Measurements from ENCODE around the gene PPP1CA.

PPP1CA gene

GRCh38 chr11:67400942-67401494 lies 640 bp downstream of the PPP1CA start:
- no peak for DNase-seq

DNA sequence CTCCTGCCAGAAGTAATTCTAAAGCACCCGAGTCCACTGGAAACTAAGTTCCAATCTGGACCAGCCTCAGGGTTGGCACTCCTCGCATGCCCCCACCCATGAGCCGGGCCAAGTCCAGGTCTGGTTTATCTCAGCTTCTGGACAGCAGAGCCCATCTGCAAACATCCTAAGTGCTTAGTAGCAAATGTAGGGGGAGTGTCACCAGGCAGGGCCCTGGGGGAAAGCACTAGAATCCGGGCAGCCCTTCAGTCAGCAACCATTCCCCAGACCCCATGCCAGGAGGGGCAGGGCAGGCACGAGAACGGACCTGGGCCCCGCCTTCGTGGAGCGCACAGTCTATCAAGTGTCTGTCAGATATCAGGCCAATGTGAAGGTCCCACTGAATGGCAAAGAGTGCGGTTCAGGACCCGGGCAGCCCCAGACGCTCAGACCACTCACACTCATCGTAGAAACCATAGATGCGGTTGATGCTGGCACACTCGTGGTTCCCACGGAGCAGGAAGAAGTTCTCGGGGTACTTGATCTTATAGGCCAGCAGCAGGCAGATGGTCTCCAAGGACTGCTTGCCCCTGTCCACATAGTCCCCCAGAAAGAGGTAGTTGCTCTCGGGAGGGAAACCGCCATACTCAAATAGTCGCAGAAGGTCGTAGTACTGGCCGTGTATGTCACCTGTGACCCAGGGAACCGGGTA lies 1.3 kb downstream of the PPP1CA start:
- no peak for DNase-seq

DNA sequence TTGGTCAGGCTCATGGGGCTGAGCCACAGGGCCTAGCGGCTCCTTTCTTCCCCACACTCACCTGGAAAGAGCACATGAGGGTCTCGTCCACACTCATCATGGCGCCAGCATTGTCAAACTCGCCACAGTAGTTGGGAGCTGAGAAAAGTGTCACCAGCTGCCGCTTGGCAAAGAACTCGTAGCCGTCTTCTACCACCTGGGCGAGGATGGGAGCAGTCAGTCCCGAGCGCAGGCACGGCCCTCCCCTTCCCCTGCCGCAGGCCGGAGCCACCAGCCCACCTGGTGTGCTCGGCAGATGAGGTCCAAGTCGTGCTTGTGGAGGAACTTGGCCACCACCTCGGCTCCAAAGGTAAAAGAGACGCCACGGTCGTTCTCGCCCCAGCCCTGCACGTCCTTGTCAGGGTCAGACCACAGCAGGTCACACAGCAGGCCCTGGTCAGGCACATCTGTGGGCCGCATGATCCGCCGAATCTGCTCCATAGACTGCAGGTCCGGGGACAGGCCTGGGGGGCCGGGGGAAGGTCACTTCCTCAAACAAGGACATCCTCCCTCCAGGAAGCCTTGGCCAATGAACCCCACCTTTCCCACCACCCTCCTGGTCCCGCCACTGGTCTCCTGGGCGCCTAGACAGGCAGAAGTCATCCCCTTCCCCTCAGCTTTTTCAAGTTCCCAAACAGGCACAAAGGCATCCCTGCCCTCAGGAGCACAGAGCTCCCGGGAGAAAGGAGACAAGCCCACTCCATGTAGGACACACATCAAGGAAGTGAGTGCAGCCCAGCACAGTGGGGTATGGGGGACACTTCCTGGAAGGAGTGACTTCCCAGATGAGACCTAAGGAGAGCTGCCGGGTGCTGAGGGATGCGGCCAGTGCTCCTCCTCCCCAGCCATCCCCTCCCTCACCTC lies 2.7 kb downstream of the PPP1CA start:
- no peak for DNase-seq

GRCh38 chr11:67397986-67398660 lies 3.5 kb downstream of the PPP1CA start:
- DNase-seq: no peak

- no peak for DNase-seq
These were observed 4.1 kb downstream of the PPP1CA start for GRCh38 chr11:67397536-67397935.

- no peak for DNase-seq
These were observed 4.9 kb downstream of the PPP1CA start for GRCh38 chr11:67396587-67397389.

DNA sequence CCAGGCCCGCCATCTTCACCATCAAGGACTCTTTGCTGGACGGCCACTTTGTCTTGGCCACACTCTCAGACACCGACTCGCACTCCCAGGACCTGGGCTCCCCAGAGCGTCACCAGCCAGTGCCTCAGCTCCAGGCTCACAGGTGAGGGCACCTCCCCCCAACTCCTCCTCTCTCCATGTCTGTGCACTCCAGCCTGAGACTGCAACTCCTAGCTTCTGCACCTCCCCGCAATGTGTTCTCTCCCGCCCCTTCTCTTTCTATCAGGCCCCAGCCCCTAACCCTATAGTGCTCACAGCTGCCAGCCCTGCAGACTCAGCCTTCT lies 5.4 kb downstream of the PPP1CA start:
- DNase-seq: no peak

GRCh38 chr11:67395555-67396258 lies 6.0 kb downstream of the PPP1CA start:
- no peak for DNase-seq

GRCh38 chr11:67393990-67394389 lies 7.7 kb downstream of the PPP1CA start:
- no peak for DNase-seq

DNA sequence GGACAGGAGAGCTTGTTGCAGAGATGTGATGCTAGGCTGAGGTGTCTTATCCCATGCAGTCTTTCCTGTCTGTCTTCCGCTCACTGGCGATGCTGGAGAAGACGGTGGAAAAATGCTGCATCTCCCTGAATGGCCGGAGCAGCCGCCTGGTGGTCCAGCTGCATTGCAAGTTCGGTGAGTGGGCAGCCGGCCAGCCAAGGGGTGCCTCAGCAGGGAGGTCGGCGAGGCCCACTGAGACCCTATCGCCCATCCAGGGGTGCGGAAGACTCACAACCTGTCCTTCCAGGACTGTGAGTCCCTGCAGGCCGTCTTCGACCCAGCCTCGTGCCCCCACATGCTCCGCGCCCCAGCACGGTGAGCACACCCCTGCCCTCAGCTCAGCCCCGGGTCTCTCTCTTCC lies 8.2 kb downstream of the PPP1CA start:
- no peak for DNase-seq

GRCh38 chr11:67392183-67392715 lies 9.4 kb downstream of the PPP1CA start:
- DNase-seq: no peak

- peak; percentile 82 to 91 (median 86) for DNase-seq
These were observed 10.1 kb downstream of the PPP1CA start, which contains the start of gene RAD9A for GRCh38 chr11:67391304-67392182. Gene RAD9A, plus strand, starts transcription at chr11:67391986. Its CDS starts 59 bp downstream, at chr11:67392045.

GRCh38 chr11:67390947-67391303 lies 10.7 kb downstream of the PPP1CA start:
- DNase-seq: no peak

DNA sequence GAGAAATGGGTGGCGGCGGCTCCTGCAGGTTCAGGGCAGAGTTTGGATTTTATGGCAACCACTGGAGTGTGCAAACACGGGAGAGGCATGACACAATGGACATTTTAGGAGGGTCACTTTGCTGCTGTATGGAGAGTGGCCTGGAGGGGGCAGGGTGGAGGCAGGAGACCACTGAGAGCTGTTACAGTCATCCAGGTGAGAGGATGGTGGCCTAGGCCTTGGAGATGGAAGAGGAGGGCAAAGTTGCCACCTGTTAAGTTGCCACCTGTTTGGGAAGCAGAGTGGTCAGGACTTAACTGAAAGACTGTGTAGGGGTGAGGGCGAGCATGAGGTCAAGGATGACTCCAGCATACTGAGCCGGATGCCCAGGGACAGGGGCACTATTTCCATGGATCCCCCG lies 12.2 kb downstream of the PPP1CA start:
- peak; percentile 18 to 46 (median 35) for DNase-seq

DNA sequence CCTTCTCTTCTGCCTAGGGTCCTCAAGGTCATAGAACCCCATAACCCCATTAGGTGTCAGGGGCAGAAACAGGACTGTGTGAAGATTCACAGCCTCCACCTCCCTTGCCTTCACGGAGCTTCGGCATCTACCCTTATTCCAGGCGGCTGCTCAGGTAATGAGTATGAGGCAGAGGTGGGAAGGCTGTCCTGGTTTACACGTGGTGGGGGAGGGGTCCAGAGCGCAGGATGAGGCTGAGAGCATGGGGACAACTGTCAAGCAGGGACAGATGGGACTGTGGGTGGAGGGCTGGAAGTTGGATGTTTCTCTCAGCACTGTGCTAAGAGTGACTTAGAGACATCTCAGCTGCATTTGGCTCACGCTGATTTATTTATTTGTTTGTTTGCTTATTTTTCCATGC lies 14.1 kb downstream of the PPP1CA start:
- DNase-seq: no peak

- DNase-seq: no peak
These were observed 14.6 kb downstream of the PPP1CA start for GRCh38 chr11:67387069-67387468.

DNA sequence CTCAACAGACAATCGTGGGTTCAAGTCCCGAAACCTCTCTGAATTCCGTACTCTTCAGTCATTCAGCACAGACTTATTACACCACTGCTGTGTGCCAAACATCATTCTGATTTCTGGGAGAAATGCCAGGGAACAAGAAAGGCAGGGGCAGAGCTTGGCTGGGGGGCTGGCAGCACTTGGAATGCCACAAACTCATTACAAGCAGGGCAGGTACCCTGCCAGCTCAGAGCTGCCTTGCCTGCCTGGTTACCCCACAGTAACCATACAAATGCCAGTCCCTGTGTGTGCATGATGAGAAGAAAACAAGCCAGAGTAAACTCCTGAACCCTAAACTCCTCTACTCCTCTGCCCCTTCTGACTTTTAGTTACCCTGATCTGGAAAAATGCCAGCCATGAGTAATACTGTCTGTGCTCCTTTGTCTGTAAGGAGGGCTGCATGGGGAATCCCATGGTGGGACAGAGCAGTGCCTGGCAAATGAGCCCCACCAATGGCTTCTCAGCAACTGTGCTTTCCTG lies 16.7 kb downstream of the PPP1CA start:
- no peak for DNase-seq

- DNase-seq: peak; percentile 61 to 79 (median 65)
These were observed 19.2 kb downstream of the PPP1CA start for GRCh38 chr11:67382276-67383136.

- DNase-seq: no peak
These were observed 20.2 kb downstream of the PPP1CA start for GRCh38 chr11:67381244-67381972.

Measured in activated CD4-positive, CD25-positive, alpha-beta regulatory T cell (primary cell).